Rectal smooth muscle tissue (tissue), 1 donor: Measurements from ENCODE around the gene MTMR1.

Experiments
- H3K27ac ChIP-seq: one replicate; pipeline ENCODE4 v1.7.0; 2013; ENCODE audit warnings: low read depth, low read length, inconsistent platforms
- H3K27me3 ChIP-seq: one replicate; pipeline ENCODE4 v1.7.0; 2013; ENCODE audit warnings: low read length; ENCODE audit not compliant: control insufficient read depth, insufficient read depth
- H3K36me3 ChIP-seq: one replicate; pipeline ENCODE4 v1.7.0; 2013; ENCODE audit warnings: low read length; ENCODE audit not compliant: control insufficient read depth, insufficient read depth
- H3K4me1 ChIP-seq: one replicate; pipeline ENCODE4 v1.7.0; 2013; ENCODE audit warnings: low read length; ENCODE audit not compliant: control insufficient read depth, insufficient read depth
- H3K4me3 ChIP-seq: one replicate; pipeline ENCODE4 v1.7.0; 2013; ENCODE audit warnings: low read length
- H3K9ac ChIP-seq: one replicate; pipeline ENCODE4 v1.7.0; 2013; ENCODE audit warnings: low read length

MTMR1 gene

DNA sequence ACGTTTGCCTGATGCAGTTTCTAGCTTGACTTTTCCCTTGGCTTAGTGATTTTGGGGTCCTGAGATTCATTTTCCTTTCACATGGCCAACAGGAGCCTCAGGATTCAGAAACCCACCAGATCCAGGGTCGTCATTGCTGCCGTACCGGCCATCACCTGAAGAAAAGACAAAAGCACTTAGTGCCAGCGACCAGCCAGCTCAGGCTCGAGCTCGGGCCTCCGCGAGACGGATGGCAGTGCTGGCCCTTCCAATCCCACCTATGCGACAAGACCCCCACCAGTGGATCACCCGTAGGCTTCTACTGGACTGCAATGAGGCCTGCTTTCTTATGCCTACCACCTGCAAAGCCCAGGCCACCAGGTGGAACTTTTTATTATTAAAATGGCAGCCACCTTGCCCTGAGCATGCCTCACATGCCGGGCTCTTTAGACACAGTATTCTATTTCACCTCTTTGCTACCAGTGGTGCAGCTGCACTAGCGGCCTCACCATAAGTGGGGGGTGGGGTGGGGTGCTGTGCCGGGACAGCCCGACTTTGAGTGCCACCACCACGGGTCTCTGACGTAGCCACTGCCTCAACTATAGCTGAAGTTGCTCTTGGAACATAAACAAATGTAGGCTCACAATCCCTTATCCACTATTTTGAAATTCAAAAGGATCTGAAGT is 84.3 kb downstream of the MTMR1 start:
- H3K9ac ChIP-seq = no peak overlapping the region
- H3K36me3 ChIP-seq = no peaks in the 10 kb centered on the region
- H3K4me3 ChIP-seq = no peak overlapping the region
- no peaks in the 10 kb centered on the region for H3K4me1 ChIP-seq
- no peak overlapping the region for H3K27ac ChIP-seq
- no peaks in the 10 kb centered on the region for H3K27me3 ChIP-seq

DNA sequence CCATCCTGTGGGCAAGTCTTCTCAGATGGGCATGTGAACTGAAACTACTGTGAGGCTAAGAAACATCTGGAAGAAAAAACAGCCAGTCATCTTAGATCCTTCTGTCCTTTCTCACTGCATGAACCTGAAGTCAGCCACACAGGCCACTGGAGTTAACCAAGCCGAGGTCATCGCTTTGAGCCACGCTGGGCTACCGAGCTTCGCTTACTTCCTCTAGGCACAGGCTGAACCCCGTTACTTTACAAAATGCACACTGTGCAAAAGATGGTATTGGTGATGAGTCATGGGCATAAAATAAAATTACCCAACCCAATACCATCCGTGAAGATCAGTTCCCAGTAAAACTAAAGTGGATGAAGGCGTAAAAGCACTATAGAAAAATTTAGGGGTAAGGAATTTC is 86.2 kb downstream of the MTMR1 start:
- no peaks in the 10 kb centered on the region for H3K4me1 ChIP-seq
- no peaks in the 10 kb centered on the region for H3K27me3 ChIP-seq
- H3K4me3 ChIP-seq = no peak overlapping the region
- H3K36me3 ChIP-seq = no peaks in the 10 kb centered on the region
- H3K27ac ChIP-seq = no peak overlapping the region
- no peak overlapping the region for H3K9ac ChIP-seq

DNA sequence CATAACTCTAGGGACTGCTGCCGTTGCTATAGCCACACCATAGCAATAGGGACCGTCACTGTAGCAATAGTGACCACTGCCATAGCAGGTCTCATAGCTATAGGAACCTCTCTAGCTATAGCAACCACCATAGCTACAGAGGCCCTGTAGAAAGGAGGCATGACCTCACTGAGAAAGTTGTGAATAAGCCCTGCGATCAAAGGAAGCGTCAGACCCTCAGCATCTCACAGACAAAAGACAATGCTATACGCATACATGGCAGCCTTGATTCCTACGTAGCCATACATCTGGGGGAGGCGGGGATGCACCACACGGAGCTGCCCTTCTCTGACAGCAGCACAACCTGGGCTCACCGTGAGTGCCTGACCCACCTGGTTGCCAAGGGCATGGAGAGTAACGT is 88.5 kb downstream of the MTMR1 start:
- Histone ChIP-seq H3K9ac (no peak overlapping the region), H3K27ac (no peak overlapping the region), H3K4me3 (no peak overlapping the region), H3K36me3 (peaks cover 2% of the 10 kb centered on the region), H3K4me1 (no peaks in the 10 kb centered on the region), H3K27me3 (no peaks in the 10 kb centered on the region)

DNA sequence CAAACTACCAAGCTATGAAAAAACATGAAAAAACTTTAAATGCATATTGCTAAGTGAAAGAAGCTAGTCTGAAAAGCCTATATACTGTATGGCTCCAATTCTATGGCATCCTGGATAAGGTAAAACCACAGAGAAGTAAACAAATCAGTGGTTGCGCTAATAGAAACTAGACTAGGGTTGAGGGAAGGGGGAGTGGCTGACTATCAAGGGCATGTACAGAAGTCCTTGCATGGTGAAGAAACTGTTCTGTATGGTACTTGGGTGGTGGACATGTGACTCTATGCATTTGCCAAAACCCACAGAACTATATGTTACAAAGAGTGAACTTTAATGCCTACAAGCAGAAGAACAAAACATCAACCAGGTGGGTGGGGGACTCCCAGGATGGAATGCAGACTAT is 96.8 kb downstream of the MTMR1 start:
- no peaks in the 10 kb centered on the region for H3K4me1 ChIP-seq
- H3K9ac ChIP-seq = no peak overlapping the region
- no peak overlapping the region for H3K4me3 ChIP-seq
- H3K27ac ChIP-seq = no peak overlapping the region
- H3K36me3 ChIP-seq = no peaks in the 10 kb centered on the region
- no peaks in the 10 kb centered on the region for H3K27me3 ChIP-seq

DNA sequence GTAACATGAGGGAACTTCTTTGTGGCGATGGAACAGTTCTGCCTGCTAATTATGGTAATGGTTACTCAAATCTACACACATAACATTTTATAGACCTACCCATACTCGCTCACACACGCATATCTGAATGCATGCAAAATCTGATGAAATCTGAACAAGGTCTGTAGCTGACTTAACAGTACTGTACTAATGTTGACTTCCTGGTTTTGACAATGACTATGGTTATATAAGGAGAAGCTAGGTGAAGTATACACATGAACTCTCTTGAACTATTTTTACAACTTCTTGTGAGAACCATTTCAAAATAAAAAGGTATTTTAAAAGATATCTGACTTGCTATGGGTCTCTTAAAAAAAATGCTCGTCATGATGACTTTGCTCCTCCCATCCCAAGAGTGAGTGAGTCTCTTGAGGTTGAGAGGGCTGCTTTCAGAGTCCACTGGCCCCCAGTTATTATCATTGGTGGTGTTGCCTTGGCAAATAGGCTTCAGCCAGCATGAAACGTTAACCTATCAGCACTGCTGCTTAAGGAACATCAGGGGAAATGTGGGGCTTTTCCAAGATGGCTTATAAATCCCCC is 99.8 kb downstream of the MTMR1 start:
- H3K27ac ChIP-seq = no peak overlapping the region
- H3K9ac ChIP-seq = no peak overlapping the region
- no peak overlapping the region for H3K4me3 ChIP-seq
- H3K27me3 ChIP-seq = no peaks in the 10 kb centered on the region
- H3K36me3 ChIP-seq = no peaks in the 10 kb centered on the region
- H3K4me1 ChIP-seq = no peaks in the 10 kb centered on the region

DNA sequence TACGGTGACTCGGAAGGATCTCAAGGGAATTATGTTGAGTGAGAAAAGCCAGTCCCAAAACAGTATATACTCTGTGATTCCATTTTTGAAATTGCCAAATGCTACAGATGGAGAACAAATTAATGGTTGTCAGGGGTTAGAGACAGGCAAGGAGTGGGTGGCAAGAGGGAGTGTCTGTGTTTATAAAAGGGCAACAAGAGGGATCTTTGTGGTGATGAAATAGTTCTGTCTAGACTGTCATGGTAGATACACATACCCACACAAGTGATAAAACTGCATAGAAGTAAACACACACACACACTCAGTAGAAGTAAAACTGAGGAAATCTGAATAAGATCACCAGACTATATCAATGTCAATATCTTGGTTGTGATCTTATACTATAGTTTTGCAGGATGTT is 112.5 kb downstream of the MTMR1 start:
- no peaks in the 10 kb centered on the region for H3K36me3 ChIP-seq
- H3K9ac ChIP-seq = no peak overlapping the region
- no peaks in the 10 kb centered on the region for H3K27me3 ChIP-seq
- no peaks in the 10 kb centered on the region for H3K4me1 ChIP-seq
- no peak overlapping the region for H3K4me3 ChIP-seq
- H3K27ac ChIP-seq = no peak overlapping the region

DNA sequence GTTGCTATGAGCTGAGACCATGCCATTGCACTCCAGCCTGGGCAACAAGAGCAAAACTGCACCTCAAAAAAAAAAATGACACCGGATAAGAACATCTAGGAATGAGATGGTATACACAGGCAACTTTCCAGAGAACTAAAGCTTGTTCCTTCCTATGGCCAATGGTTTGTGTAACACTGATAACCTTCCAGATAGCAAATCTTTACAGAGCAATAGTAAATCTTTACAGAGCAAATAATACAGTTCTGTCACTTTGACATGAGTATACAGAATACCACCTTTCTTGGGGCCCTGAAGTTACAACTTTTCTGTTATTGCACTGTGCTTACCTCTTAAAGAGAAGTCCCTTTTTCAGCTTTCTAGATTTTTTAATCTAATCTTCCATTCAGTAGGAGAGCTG is 113.6 kb downstream of the MTMR1 start:
- Histone ChIP-seq H3K4me1 (no peaks in the 10 kb centered on the region), H3K4me3 (no peak overlapping the region), H3K27me3 (no peaks in the 10 kb centered on the region), H3K36me3 (no peaks in the 10 kb centered on the region), H3K27ac (no peak overlapping the region), H3K9ac (no peak overlapping the region)

DNA sequence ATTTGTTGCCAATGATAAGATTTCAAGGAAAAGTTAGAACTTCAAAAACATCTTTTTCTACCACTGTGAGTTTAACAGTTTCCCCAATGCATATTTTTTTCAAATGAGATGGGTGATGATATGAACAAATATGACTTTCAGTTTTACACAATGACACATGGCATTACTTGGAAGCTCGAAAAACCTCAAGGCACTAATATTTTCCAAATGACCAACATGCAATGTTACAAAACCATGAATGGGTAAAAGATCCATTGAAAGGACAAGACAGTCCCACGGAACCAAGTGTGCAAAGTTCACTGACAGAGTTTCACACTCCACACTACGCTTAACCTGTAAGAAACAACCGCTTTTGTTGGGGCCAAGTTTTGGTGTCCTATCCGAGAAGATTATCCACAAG is 120.7 kb downstream of the MTMR1 start:
- H3K4me3 ChIP-seq = no peak overlapping the region
- H3K4me1 ChIP-seq = no peaks in the 10 kb centered on the region
- H3K27me3 ChIP-seq = no peaks in the 10 kb centered on the region
- no peaks in the 10 kb centered on the region for H3K36me3 ChIP-seq
- H3K27ac ChIP-seq = no peak overlapping the region
- H3K9ac ChIP-seq = no peak overlapping the region
